GM06990 (cell line): ENCODE results near the gene LINC00305.

Experiments used
- DNase-seq: peaks from one replicate; pipeline ENCODE4 v3.0.0-alpha.2; 2011; ENCODE audit not compliant: insufficient read length; ENCODE audit errors: extremely low read depth
- H3K27me3 ChIP-seq: replicated peaks from 2 replicates; pipeline ENCODE4 v1.6.0; 2011; ENCODE audit warnings: low read length; ENCODE audit not compliant: control insufficient read depth, insufficient read depth
- H3K36me3 ChIP-seq: 2 replicates; pipeline ENCODE4 v1.5.1; 2011; ENCODE audit warnings: low read length; ENCODE audit not compliant: control insufficient read depth, insufficient read depth
- H3K4me3 ChIP-seq: replicated peaks from 2 replicates; pipeline ENCODE4 v1.5.1; 2011; ENCODE audit warnings: low read depth, mild to moderate bottlenecking, control low read depth, low read length
- TF ChIP-seq, protein P1 (sequence below): IDR thresholded peaks from 2 replicates; pipeline ENCODE4 v1.5.1; 2011; ENCODE audit warnings: low read length, control low read depth, mild to moderate bottlenecking, inconsistent platforms; ENCODE audit not compliant: insufficient read depth, poor library complexity, severe bottlenecking

LINC00305 gene

GRCh38 chr18:64164883-64165282 is 16.0 kb upstream of the LINC00305 start:
- DNase-seq, result no peak
- H3K27me3 ChIP-seq, result no peaks in the 10 kb centered on the region
- no peaks in the 10 kb centered on the region for H3K36me3 ChIP-seq
- TF ChIP-seq, protein P1, sequence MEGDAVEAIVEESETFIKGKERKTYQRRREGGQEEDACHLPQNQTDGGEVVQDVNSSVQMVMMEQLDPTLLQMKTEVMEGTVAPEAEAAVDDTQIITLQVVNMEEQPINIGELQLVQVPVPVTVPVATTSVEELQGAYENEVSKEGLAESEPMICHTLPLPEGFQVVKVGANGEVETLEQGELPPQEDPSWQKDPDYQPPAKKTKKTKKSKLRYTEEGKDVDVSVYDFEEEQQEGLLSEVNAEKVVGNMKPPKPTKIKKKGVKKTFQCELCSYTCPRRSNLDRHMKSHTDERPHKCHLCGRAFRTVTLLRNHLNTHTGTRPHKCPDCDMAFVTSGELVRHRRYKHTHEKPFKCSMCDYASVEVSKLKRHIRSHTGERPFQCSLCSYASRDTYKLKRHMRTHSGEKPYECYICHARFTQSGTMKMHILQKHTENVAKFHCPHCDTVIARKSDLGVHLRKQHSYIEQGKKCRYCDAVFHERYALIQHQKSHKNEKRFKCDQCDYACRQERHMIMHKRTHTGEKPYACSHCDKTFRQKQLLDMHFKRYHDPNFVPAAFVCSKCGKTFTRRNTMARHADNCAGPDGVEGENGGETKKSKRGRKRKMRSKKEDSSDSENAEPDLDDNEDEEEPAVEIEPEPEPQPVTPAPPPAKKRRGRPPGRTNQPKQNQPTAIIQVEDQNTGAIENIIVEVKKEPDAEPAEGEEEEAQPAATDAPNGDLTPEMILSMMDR, result no peak
- H3K4me3 ChIP-seq, result no peak overlapping the region

- TF ChIP-seq, protein P1, result no peak
- no peak overlapping the region for H3K4me3 ChIP-seq
- H3K36me3 ChIP-seq, result no peaks in the 10 kb centered on the region
- no peaks in the 10 kb centered on the region for H3K27me3 ChIP-seq
- DNase-seq, result no peak
Observed at GRCh38 chr18:64149916-64150438, 1.1 kb upstream of the LINC00305 start.

GRCh38 chr18:64142904-64143303 is 6.0 kb downstream of the LINC00305 start:
- H3K36me3 ChIP-seq, result no peaks in the 10 kb centered on the region
- TF ChIP-seq, protein P1, result no peak
- no peak overlapping the region for H3K4me3 ChIP-seq
- no peak for DNase-seq
- no peaks in the 10 kb centered on the region for H3K27me3 ChIP-seq

DNA sequence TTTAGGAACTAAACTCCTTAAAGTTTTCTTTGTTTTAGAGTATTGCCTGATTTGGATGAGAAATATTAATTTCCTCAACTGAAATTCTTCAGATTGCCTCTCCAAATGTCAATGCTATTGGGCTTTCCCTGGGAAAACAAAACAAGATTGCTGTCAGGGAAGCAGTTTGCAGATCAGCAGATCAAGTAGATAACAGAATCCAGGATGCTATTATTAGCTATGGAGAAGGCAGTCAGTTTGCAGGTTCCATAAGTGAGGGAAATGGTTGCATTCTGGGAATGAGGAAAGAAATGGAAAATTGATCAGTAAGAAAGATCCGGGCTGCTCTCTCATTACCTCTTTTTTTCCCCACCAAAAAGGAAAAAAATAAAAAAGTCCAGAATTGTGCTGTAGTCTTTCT is 11.0 kb downstream of the LINC00305 start:
- Histone ChIP-seq H3K4me3 (no peak overlapping the region), H3K36me3 (no peaks in the 10 kb centered on the region), H3K27me3 (no peaks in the 10 kb centered on the region)
- no peak for DNase-seq
- TF ChIP-seq, protein P1, result no peak

- DNase-seq, result no peak
- H3K4me3 ChIP-seq, result no peak overlapping the region
Observed at GRCh38 chr18:64134044-64134747, 14.7 kb downstream of the LINC00305 start.

More at GRCh38 chr18:64134044-64134747, 14.7 kb downstream of the LINC00305 start:
- Histone ChIP-seq H3K36me3 (no peaks in the 10 kb centered on the region), H3K27me3 (no peaks in the 10 kb centered on the region)
- TF ChIP-seq, protein P1, result no peak
